Measurements from ENCODE around the gene MSMO1. TPM values are rescaled to one million over a fixed set of nuclear protein-coding genes. Genes with fewer than 3 reads are reported as not detected.

The MSMO1 gene
- polyA plus RNA-seq, 1 of the 3 experiments (the other 2 are of a cell fraction), result 13.2 TPM

- 94% methylated on average over 8 of the region's 8 CpGs for WGBS (ENCODE audit: low lambda C conversion rate)
- TF ChIP-seq NRF1 (IDR thresholded peaks at IDR 0.05; ENCODE audit: low read depth, low read length) (no peak), GATA2 (CRISPR knock-in tag; IDR thresholded peaks at IDR 0.05) (0 out of 2 replicates have a peak, but pooled peaks have one; percentile 10)
- TF ChIP-seq, protein P1, sequence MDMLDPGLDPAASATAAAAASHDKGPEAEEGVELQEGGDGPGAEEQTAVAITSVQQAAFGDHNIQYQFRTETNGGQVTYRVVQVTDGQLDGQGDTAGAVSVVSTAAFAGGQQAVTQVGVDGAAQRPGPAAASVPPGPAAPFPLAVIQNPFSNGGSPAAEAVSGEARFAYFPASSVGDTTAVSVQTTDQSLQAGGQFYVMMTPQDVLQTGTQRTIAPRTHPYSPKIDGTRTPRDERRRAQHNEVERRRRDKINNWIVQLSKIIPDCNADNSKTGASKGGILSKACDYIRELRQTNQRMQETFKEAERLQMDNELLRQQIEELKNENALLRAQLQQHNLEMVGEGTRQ (IDR thresholded peaks at IDR 0.05; ENCODE audit: borderline replicate concordance, low read depth, low read length), result no peak
- TF ChIP-seq, protein P2, sequence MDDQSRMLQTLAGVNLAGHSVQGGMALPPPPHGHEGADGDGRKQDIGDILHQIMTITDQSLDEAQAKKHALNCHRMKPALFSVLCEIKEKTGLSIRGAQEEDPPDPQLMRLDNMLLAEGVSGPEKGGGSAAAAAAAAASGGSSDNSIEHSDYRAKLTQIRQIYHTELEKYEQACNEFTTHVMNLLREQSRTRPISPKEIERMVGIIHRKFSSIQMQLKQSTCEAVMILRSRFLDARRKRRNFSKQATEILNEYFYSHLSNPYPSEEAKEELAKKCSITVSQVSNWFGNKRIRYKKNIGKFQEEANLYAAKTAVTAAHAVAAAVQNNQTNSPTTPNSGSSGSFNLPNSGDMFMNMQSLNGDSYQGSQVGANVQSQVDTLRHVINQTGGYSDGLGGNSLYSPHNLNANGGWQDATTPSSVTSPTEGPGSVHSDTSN (IDR thresholded peaks at IDR 0.05), result no peak
Measured at GRCh38 chr4:165297626-165298025, 29.8 kb upstream of the MSMO1 start.

DNA sequence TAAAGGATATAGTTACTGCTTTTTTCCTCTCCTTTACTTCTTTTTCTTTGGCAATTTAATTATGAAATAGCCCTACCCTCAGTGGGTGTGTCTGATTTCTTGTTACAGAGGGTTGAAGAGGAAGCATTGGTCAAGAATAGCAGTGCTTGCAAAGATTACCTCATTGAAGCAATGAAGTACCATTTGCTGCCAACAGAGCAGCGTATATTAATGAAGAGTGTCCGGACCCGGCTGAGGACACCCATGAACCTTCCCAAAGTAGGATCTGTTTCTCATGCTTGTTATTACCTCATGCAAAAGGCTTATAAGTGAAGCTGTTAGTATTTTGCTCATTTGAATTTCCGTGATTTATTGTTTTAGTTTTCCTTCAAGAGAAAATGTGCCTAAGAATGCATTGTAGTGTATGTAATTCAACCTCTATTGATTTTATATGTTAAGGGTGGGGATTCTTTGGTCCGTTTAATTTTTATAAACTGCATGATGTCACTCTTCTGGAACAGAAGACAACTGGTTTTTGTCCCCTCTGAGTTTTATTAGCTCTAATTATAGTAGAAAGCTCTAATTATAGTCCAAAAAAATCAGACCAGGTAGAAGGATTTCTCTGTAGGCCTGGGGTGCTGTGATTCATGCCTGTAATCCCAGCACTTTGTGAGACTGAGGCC lies 27.9 kb upstream of the MSMO1 start:
- ChIA-PET CTCF (no interaction called here), POLR2A (no interaction called here)
- H3K27ac ChIP-seq (ENCODE audit: low read depth in 2 of 2, low read length in 1 of 2), result no peak overlapping the region
- WGBS (ENCODE audit: low lambda C conversion rate), result 95% methylated on average over 5 of the region's 5 CpGs
- H3K27me3 ChIP-seq (ENCODE audit: insufficient read depth), result no peaks in the 10 kb centered on the region
- H3K4me1 ChIP-seq (ENCODE audit: control insufficient read depth in 1 of 2, insufficient read depth in 2 of 2, low read depth in 1 of 2, low read length in 1 of 2), result peaks cover 0 to 2% of the 10 kb centered on the region in 2 experiments; a peak in 2 of 4 replicates
- no peak for DNase-seq
- no peaks in the 10 kb centered on the region for H3K9me3 ChIP-seq
- no peak overlapping the region for H3K4me2 ChIP-seq
- no peak overlapping the region for H3K9ac ChIP-seq
- no peak overlapping the region for H3K4me3 ChIP-seq (ENCODE audit: low read depth in 2 of 2, low read length in 1 of 2)
- peaks cover 16 to 40% of the 10 kb centered on the region in 2 experiments for H3K36me3 ChIP-seq (replicated peaks in 1 of 2; ENCODE audit: control insufficient read depth in 1 of 2, insufficient read depth in 2 of 2, low read length in 1 of 2)
- no peaks in the 10 kb centered on the region for H4K20me1 ChIP-seq (ENCODE audit: insufficient read depth)
- H3K79me2 ChIP-seq (ENCODE audit: insufficient read depth), result no peaks in the 10 kb centered on the region
- H2AFZ ChIP-seq (ENCODE audit: low read depth), result no peak overlapping the region
- H3F3A ChIP-seq (replicated peaks; ENCODE audit: insufficient read depth), result no peaks in the 10 kb centered on the region
- no peaks in the 10 kb centered on the region for H3K9me2 ChIP-seq
- TF ChIP-seq EP300 (IDR thresholded peaks at IDR 0.05; ENCODE audit: borderline replicate concordance in 1 of 2, low read depth in 1 of 2, low read length in 1 of 2) (no peak), RCOR1 (IDR thresholded peaks at IDR 0.05; ENCODE audit: low read length) (no peak), JUND (IDR thresholded peaks at IDR 0.05) (no peak), CTCF (IDR thresholded peaks at IDR 0.05) (no peak), CHD2 (IDR thresholded peaks at IDR 0.05; ENCODE audit: low read length, partially characterized antibody) (no peak), REST (IDR thresholded peaks at IDR 0.05; ENCODE audit: low read depth, low read length) (no peak), TEAD4 (IDR thresholded peaks at IDR 0.05; ENCODE audit: borderline replicate concordance, insufficient read depth) (no peak), TAF1 (IDR thresholded peaks at IDR 0.05; ENCODE audit: borderline replicate concordance, low read depth, low read length) (no peak), MAX (IDR thresholded peaks at IDR 0.05; ENCODE audit: low read depth) (no peak), RXRA (IDR thresholded peaks at IDR 0.05; ENCODE audit: borderline replicate concordance, low read depth) (no peak)
- TF ChIP-seq, protein P3, sequence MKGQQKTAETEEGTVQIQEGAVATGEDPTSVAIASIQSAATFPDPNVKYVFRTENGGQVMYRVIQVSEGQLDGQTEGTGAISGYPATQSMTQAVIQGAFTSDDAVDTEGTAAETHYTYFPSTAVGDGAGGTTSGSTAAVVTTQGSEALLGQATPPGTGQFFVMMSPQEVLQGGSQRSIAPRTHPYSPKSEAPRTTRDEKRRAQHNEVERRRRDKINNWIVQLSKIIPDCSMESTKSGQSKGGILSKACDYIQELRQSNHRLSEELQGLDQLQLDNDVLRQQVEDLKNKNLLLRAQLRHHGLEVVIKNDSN (IDR thresholded peaks at IDR 0.05; ENCODE audit: borderline replicate concordance, low read depth), result no peak
- TF ChIP-seq, protein P2 (IDR thresholded peaks at IDR 0.05), result no peak

More at GRCh38 chr4:165297626-165298025, 29.8 kb upstream of the MSMO1 start:
- H3K4me2 ChIP-seq, result no peak overlapping the region
- H3K4me3 ChIP-seq (ENCODE audit: low read depth in 2 of 2, low read length in 1 of 2), result no peak overlapping the region
- H3K36me3 ChIP-seq (replicated peaks in 1 of 2; ENCODE audit: control insufficient read depth in 1 of 2, insufficient read depth in 2 of 2, low read length in 1 of 2), result peaks cover 16 to 38% of the 10 kb centered on the region in 2 experiments
- no peak overlapping the region for H3K27ac ChIP-seq (ENCODE audit: low read depth in 2 of 2, low read length in 1 of 2)
- H3F3A ChIP-seq (replicated peaks; ENCODE audit: insufficient read depth), result no peaks in the 10 kb centered on the region
- H3K9me3 ChIP-seq, result no peaks in the 10 kb centered on the region
- H3K4me1 ChIP-seq (ENCODE audit: control insufficient read depth in 1 of 2, insufficient read depth in 2 of 2, low read depth in 1 of 2, low read length in 1 of 2), result peaks cover 0 to 2% of the 10 kb centered on the region in 2 experiments; a peak in 2 of 4 replicates
- DNase-seq, result no peak
- ChIA-PET CTCF (interaction anchor here (0.6 kb wide), 1 partner anchor 44 kb away, joined by 3 read pairs; no protein-coding TSS in a partner anchor), POLR2A (no interaction called here)
- no peaks in the 10 kb centered on the region for H3K79me2 ChIP-seq (ENCODE audit: insufficient read depth)
- no peaks in the 10 kb centered on the region for H3K27me3 ChIP-seq (ENCODE audit: insufficient read depth)
- H4K20me1 ChIP-seq (ENCODE audit: insufficient read depth), result no peaks in the 10 kb centered on the region
- H2AFZ ChIP-seq (ENCODE audit: low read depth), result no peak overlapping the region
- H3K9me2 ChIP-seq, result no peaks in the 10 kb centered on the region
- H3K9ac ChIP-seq, result no peak overlapping the region

Measured in SK-N-SH (cell line).